Stimulated activated CD8-positive, alpha-beta memory T cell treated with anti-CD3 and anti-CD28 coated beads, Interleukin-12 subunit alpha, Interleukin-12 subunit beta, amount 100 ng/mL, for 4 hours (primary cell): ENCODE data around the gene TNIK.

Experiments used
- DNase-seq: peaks from one replicate; pipeline ENCODE4 v3.0.0-alpha.2; 2020; ENCODE audit warnings: low read depth

TNIK gene

GRCh38 chr3:171226794-171227193, 233.4 kb downstream of the TNIK start:
- DNase-seq, result no peak

GRCh38 chr3:171225708-171226107, 234.5 kb downstream of the TNIK start:
- DNase-seq, result no peak

GRCh38 chr3:171225165-171225564, 235.0 kb downstream of the TNIK start:
- no peak for DNase-seq

- no peak for DNase-seq
Observed at GRCh38 chr3:171223396-171223795, 236.8 kb downstream of the TNIK start.

- no peak for DNase-seq
Observed at GRCh38 chr3:171222995-171223394, 237.2 kb downstream of the TNIK start.

GRCh38 chr3:171221597-171221996, 238.6 kb downstream of the TNIK start:
- no peak for DNase-seq

- no peak for DNase-seq
Observed at GRCh38 chr3:171221104-171221503, 239.1 kb downstream of the TNIK start.

- DNase-seq, result no peak
Observed at GRCh38 chr3:171219258-171219657, 240.9 kb downstream of the TNIK start.

- DNase-seq, result no peak
Observed at GRCh38 chr3:171218069-171218468, 242.1 kb downstream of the TNIK start.

GRCh38 chr3:171213907-171214306, 246.3 kb downstream of the TNIK start:
- no peak for DNase-seq

GRCh38 chr3:171213178-171213577, 247.0 kb downstream of the TNIK start:
- DNase-seq, result no peak

- DNase-seq, result no peak
Observed at GRCh38 chr3:171212648-171213047, 247.6 kb downstream of the TNIK start.

- DNase-seq, result no peak
Observed at GRCh38 chr3:171206283-171206682, 253.9 kb downstream of the TNIK start.

- no peak for DNase-seq
Observed at GRCh38 chr3:171204942-171205341, 255.3 kb downstream of the TNIK start.

GRCh38 chr3:171201825-171202224, 258.4 kb downstream of the TNIK start:
- no peak for DNase-seq

- DNase-seq, result no peak
Observed at GRCh38 chr3:171200750-171201088, 259.5 kb downstream of the TNIK start.

GRCh38 chr3:171200052-171200749, 260.0 kb downstream of the TNIK start:
- no peak for DNase-seq

GRCh38 chr3:171199473-171199829, 260.8 kb downstream of the TNIK start:
- DNase-seq, result no peak

GRCh38 chr3:171198781-171199472, 261.3 kb downstream of the TNIK start:
- DNase-seq, result no peak

GRCh38 chr3:171195686-171196085, 264.5 kb downstream of the TNIK start:
- DNase-seq, result no peak

GRCh38 chr3:171194965-171195364, 265.2 kb downstream of the TNIK start:
- no peak for DNase-seq

- DNase-seq, result no peak
Observed at GRCh38 chr3:171193693-171194092, 266.5 kb downstream of the TNIK start.

- DNase-seq, result no peak
Observed at GRCh38 chr3:171192176-171192854, 267.9 kb downstream of the TNIK start.
